CD14-positive monocyte (primary cell): ENCODE measurements around the gene IL6R. TPM values are rescaled to one million over a fixed set of nuclear protein-coding genes. Genes with fewer than 3 reads are reported as not detected.

Experiments used
- DNase-seq, 3 donors: peaks; one replicate each; pipeline ENCODE4 v3.0.0-alpha.2; 2011 to 2022
- H2AFZ ChIP-seq: 2 replicates; pipeline ENCODE4 v1.6.0; 2012; ENCODE audit warnings: mild to moderate bottlenecking, low read depth, low read length, inconsistent platforms; ENCODE audit not compliant: insufficient read depth, poor library complexity, severe bottlenecking
- H3K27ac ChIP-seq, 2 donors: 1 replicate in 1 of 2; 2 replicates in 1 of 2; pipeline ENCODE4 v1.5.1; 2012 to 2013; ENCODE audit warnings: low read length in 2 of 2, control low read depth in 1 of 2, inconsistent platforms in 1 of 2, low read depth in 1 of 2, mild to moderate bottlenecking in 1 of 2
- H3K27me3 ChIP-seq, 2 donors: one replicate each; pipeline versions ENCODE4 v1.6.0 to v1.6.1; 2011 to 2013; ENCODE audit warnings: low read length in 2 of 2; ENCODE audit not compliant: control insufficient read depth in 2 of 2, insufficient read depth in 2 of 2
- H3K36me3 ChIP-seq, 2 donors: replicated peaks in 1 of 2; 1 replicate in 1 of 2; 2 replicates in 1 of 2; pipeline versions ENCODE4 v1.5.1 to v1.6.1; 2012 to 2013; ENCODE audit warnings: low read length in 2 of 2, control low read depth in 1 of 2, inconsistent platforms in 1 of 2, mild to moderate bottlenecking in 1 of 2; ENCODE audit not compliant: insufficient read depth in 2 of 2, control insufficient read depth in 1 of 2
- H3K4me1 ChIP-seq, 2 donors: 1 replicate in 1 of 2; 2 replicates in 1 of 2; pipeline versions ENCODE4 v1.5.1 to v1.6.1; 2012 to 2013; ENCODE audit warnings: low read length in 2 of 2, control low read depth in 1 of 2, inconsistent platforms in 1 of 2, mild to moderate bottlenecking in 1 of 2, moderate library complexity in 1 of 2; ENCODE audit not compliant: insufficient read depth in 2 of 2, control insufficient read depth in 1 of 2
- H3K4me2 ChIP-seq: replicated peaks from 2 replicates; pipeline ENCODE3; 2012; ENCODE audit warnings: low read length, moderate library complexity, mild to moderate bottlenecking; ENCODE audit not compliant: poor library complexity, severe bottlenecking; ENCODE audit errors: extremely low read depth
- H3K4me3 ChIP-seq, 3 experiments: fragments of 200-600 bp in 1 of 3; sonication (generic) in 1 of 3; replicated peaks in 1 of 3; 1 replicate in 2 of 3; 2 replicates in 1 of 3; pipeline ENCODE4 v1.5.1; 2011 to 2013; ENCODE audit warnings: low read length in 3 of 3, mild to moderate bottlenecking in 3 of 3, control low read depth in 2 of 3, low read depth in 2 of 3, inconsistent platforms in 1 of 3, moderate library complexity in 1 of 3
- H3K79me2 ChIP-seq: 2 replicates; pipeline ENCODE4 v1.6.0; 2012; ENCODE audit warnings: mild to moderate bottlenecking, control low read depth, inconsistent platforms, low read length, moderate library complexity; ENCODE audit not compliant: insufficient read depth
- H3K9ac ChIP-seq: 2 replicates; pipeline ENCODE4 v1.6.0; 2017; ENCODE audit warnings: low read length, mild to moderate bottlenecking; ENCODE audit not compliant: insufficient read depth, poor library complexity, severe bottlenecking
- H3K9me3 ChIP-seq, 2 donors: replicated peaks in 1 of 2; 1 replicate in 1 of 2; 2 replicates in 1 of 2; pipeline versions ENCODE4 v1.5.1 to v1.6.1; 2012 to 2013; ENCODE audit warnings: low read length in 2 of 2, control low read depth in 1 of 2; ENCODE audit not compliant: control insufficient read depth in 1 of 2, insufficient read depth in 1 of 2
- H4K20me1 ChIP-seq: 2 replicates; pipeline ENCODE4 v1.6.0; 2012; ENCODE audit warnings: mild to moderate bottlenecking, low read length, control low read depth, moderate library complexity; ENCODE audit not compliant: insufficient read depth
- H3K27ac Mint-ChIP-seq, 7 donors: one replicate each; pipeline ENCODE4 v1.8.0; 2020; ENCODE audit warnings: mild to moderate bottlenecking in 7 of 7, mixed read lengths in 7 of 7, moderate library complexity in 6 of 7, inconsistent platforms in 2 of 7
- H3K27me3 Mint-ChIP-seq, 3 donors: one replicate each; pipeline ENCODE4 v1.8.0; 2021 to 2022; ENCODE audit warnings: low read depth in 3 of 3, mild to moderate bottlenecking in 3 of 3, mixed read lengths in 3 of 3, moderate library complexity in 3 of 3, inconsistent platforms in 1 of 3
- H3K36me3 Mint-ChIP-seq, 2 donors: one replicate each; pipeline ENCODE4 v1.8.0; 2020; ENCODE audit warnings: mixed read lengths in 2 of 2, inconsistent platforms in 1 of 2, mild to moderate bottlenecking in 1 of 2
- H3K4me1 Mint-ChIP-seq: one replicate; pipeline ENCODE4 v1.8.0; 2020; ENCODE audit warnings: mild to moderate bottlenecking, mixed read lengths
- H3K4me3 Mint-ChIP-seq, 2 donors: one replicate each; pipeline ENCODE4 v1.8.0; 2020; ENCODE audit warnings: mild to moderate bottlenecking in 2 of 2, mixed read lengths in 2 of 2, moderate library complexity in 1 of 2
- H3K9me3 Mint-ChIP-seq, 7 donors: one replicate each; pipeline ENCODE4 v1.8.0; 2020 to 2022; ENCODE audit warnings: mixed read lengths in 7 of 7, mild to moderate bottlenecking in 6 of 7, moderate library complexity in 6 of 7, inconsistent platforms in 2 of 7
- WGBS: methylation state at CpG from one replicate; pipeline ENCODE4 v1.1.5; 2013; ENCODE audit warnings: missing lambda C conversion rate; ENCODE audit not compliant: insufficient coverage; 5-methylcytosine and 5-hydroxymethylcytosine counted together
- intact Hi-C, 2 donors: fragments of 100-400 bp; cut with micrococcal nuclease; formaldehyde crosslinking; loops; one replicate each; pipeline versions ENCODE4 v1.15.0 to v1.15.1; 2023
- polyA plus RNA-seq, 3 donors: library from polyadenylated mRNA; depleted of rRNA in 1 of 3; unstranded in 2 of 3; stranded (reverse) in 1 of 3; fragments of 300-500 nt in 2 of 3; fragments of >200 nt in 1 of 3; fragmentation: Illumina TruSeq in 2 of 3; gene quantifications; 1 replicate in 2 of 3; 2 replicates in 1 of 3; pipeline ENCODE4 v1.2.3, GENCODE V29; 2012 to 2021
- TF ChIP-seq, protein P1 (sequence below): fragments of 200-600 bp; IDR thresholded peaks from one replicate; pipeline ENCODE4 v1.8.0; 2022; ENCODE audit warnings: antibody characterized with exemption, mild to moderate bottlenecking

The IL6R gene
- polyA plus RNA-seq, 3 donors, result 56.4 to 81.7 (median 62.1) TPM

DNA sequence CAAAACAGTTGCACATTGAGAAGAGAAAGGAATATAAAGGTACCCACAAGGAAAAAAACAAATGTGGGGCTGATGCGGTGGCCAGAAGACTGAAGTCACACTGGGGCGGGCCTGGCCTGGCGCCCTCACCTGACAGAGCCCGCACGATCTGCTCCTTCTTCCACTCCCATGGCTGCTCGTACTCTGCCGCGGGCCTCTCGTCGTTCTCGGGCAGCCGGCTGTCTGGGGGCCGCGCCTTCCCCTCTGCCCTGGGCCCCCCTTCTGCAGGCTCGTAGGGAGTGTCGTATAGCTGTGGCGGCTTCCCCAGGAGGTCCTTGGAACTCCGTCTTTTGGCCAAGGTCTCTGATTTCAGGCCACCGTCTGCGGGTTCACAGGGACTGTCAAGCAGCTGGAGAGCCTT, 83.8 kb downstream of the IL6R start:
- H4K20me1 ChIP-seq, result no peaks in the 10 kb centered on the region
- no peaks in the 10 kb centered on the region for H3K36me3 ChIP-seq
- DNase-seq, result no peak
- H3K9ac ChIP-seq, result no peak overlapping the region
- no peak overlapping the region for H3K27ac Mint-ChIP-seq
- no peaks in the 10 kb centered on the region for H3K27me3 ChIP-seq
- no peaks in the 10 kb centered on the region for H3K79me2 ChIP-seq
- peaks cover 0 to 2% of the 10 kb centered on the region in 2 donors for H3K36me3 Mint-ChIP-seq
- TF ChIP-seq, protein P1, sequence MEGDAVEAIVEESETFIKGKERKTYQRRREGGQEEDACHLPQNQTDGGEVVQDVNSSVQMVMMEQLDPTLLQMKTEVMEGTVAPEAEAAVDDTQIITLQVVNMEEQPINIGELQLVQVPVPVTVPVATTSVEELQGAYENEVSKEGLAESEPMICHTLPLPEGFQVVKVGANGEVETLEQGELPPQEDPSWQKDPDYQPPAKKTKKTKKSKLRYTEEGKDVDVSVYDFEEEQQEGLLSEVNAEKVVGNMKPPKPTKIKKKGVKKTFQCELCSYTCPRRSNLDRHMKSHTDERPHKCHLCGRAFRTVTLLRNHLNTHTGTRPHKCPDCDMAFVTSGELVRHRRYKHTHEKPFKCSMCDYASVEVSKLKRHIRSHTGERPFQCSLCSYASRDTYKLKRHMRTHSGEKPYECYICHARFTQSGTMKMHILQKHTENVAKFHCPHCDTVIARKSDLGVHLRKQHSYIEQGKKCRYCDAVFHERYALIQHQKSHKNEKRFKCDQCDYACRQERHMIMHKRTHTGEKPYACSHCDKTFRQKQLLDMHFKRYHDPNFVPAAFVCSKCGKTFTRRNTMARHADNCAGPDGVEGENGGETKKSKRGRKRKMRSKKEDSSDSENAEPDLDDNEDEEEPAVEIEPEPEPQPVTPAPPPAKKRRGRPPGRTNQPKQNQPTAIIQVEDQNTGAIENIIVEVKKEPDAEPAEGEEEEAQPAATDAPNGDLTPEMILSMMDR, result no peak
- H3K9me3 ChIP-seq, result no peaks in the 10 kb centered on the region
- intact Hi-C loops, result loop anchor here in 1 of 2 donors (10.0 kb wide), 1 partner anchor 396 kb away; no protein-coding TSS in a partner anchor
- peaks cover 0 to 2% (median 0%) of the 10 kb centered on the region in 7 donors for H3K9me3 Mint-ChIP-seq
- H3K27ac ChIP-seq, result no peak overlapping the region
- H3K4me3 Mint-ChIP-seq, result no peak overlapping the region
- peaks cover 81% of the 10 kb centered on the region for H3K4me1 Mint-ChIP-seq
- no peak overlapping the region for H3K4me2 ChIP-seq
- H3K27me3 Mint-ChIP-seq, result peaks cover 0 to 7% (median 5%) of the 10 kb centered on the region in 3 donors
- H3K4me1 ChIP-seq, result peaks cover 77 to 87% of the 10 kb centered on the region in 2 donors
- H2AFZ ChIP-seq, result no peak overlapping the region
- WGBS, result 94% methylated on average over 20 of the region's 20 CpGs
- no peak overlapping the region for H3K4me3 ChIP-seq

DNA sequence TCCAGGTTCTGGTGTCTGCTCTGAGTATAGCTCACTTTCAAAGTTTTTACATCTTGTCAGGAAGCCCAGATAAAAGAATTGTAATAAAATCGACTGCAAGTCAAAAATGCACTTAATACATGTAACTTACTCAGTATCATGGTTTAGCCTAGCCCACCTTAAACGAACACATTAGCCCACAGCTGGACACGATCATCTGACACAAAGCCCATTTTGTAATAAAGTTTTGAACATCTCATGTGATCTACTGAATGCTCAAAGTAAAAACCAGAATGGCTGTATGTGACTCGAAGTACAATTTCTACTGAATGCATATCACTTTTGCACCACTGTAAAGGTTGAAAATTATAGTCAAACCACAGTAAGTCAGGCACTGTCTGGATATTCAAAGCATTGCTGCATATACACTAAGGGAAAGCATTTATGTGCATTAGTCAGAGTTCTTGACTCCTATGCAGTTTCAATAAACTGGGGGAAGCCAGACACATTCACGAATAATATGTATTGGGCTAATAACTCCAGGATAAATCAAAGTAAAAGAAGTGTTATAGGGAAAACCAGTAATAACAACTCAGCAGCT, 84.6 kb downstream of the IL6R start:
- Histone ChIP-seq H2AFZ (no peak overlapping the region), H3K4me1 (peaks cover 72 to 80% of the 10 kb centered on the region in 2 donors), H3K4me2 (no peak overlapping the region), H3K9me3 (no peaks in the 10 kb centered on the region), H3K27me3 (no peaks in the 10 kb centered on the region), H3K4me3 (no peak overlapping the region), H3K27ac (no peak overlapping the region), H4K20me1 (no peaks in the 10 kb centered on the region), H3K36me3 (no peaks in the 10 kb centered on the region), H3K79me2 (no peaks in the 10 kb centered on the region), H3K9ac (no peak overlapping the region)
- 100% methylated on average over 1 of the region's 5 CpGs for WGBS
- peaks cover 0 to 2% (median 0%) of the 10 kb centered on the region in 7 donors for H3K9me3 Mint-ChIP-seq
- peaks cover 74% of the 10 kb centered on the region for H3K4me1 Mint-ChIP-seq
- intact Hi-C loops, result loop anchor here in 1 of 2 donors (10.0 kb wide), 1 partner anchor 395 kb away; no protein-coding TSS in a partner anchor
- no peak overlapping the region for H3K27ac Mint-ChIP-seq
- H3K27me3 Mint-ChIP-seq, result peaks cover 0 to 7% (median 5%) of the 10 kb centered on the region in 3 donors
- peaks cover 0 to 2% of the 10 kb centered on the region in 2 donors for H3K36me3 Mint-ChIP-seq
- no peak for DNase-seq
- no peak overlapping the region for H3K4me3 Mint-ChIP-seq
- TF ChIP-seq, protein P1, result no peak
